Upper lobe of left lung (tissue), 4 donors: ENCODE data around the gene HOXA4.

Source experiments
- CTCF ChIP-seq, 6 experiments: fragments of 450-650 bp in 4 of 6; fragments of 200-600 bp in 2 of 6; sonication (generic) in 2 of 6; IDR thresholded peaks; one replicate each; pipeline ENCODE4 v1.5.1; 2016 to 2019; ENCODE audit warnings: antibody characterized with exemption in 6 of 6
- POLR2A ChIP-seq, 4 donors: fragments of 450-650 bp; IDR thresholded peaks; one replicate each; pipeline ENCODE4 v1.5.1; 2016 to 2017; ENCODE audit warnings: antibody characterized with exemption in 4 of 4, mild to moderate bottlenecking in 2 of 4

GRCh38 chr7:27117887-27118491 lies 12.6 kb downstream of the HOXA4 start:
- TF ChIP-seq CTCF (IDR thresholded peaks at IDR 0.05) (no peak), POLR2A (IDR thresholded peaks at IDR 0.05) (peak in 1 of 4 donors; percentile 15)
